HG02938 (cell line): ENCODE results near the gene APOO.

ENCODE experiments used
- ATAC-seq: cut with Tn5 transposase; IDR thresholded peaks from one replicate; pipeline ENCODE4 v1.9.1; 2021; ENCODE audit warnings: mild to moderate bottlenecking, moderate library complexity; ENCODE audit not compliant: unreplicated experiment

APOO gene

GRCh38 chrX:23820235-23820782, 87.4 kb downstream of the APOO start:
- ATAC-seq, result no peak

GRCh38 chrX:23819385-23820234, 88.1 kb downstream of the APOO start:
- no peak for ATAC-seq

DNA sequence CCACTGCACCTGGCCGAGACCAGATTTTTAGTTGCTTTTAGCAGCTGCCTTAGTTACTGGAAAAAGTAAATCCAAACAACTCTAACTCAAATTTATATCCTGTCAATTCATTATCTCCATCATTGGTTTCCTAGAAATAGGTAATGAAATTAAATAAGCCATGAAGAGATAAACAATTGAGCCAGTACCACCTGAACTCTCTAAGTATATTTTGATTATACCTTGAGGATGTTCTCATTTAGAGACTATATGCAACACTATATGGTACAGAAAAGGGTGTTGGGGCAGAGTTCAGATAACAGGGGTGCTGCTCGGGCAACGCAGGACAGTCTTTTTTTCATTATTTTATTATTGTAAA, 89.8 kb downstream of the APOO start:
- no peak for ATAC-seq

DNA sequence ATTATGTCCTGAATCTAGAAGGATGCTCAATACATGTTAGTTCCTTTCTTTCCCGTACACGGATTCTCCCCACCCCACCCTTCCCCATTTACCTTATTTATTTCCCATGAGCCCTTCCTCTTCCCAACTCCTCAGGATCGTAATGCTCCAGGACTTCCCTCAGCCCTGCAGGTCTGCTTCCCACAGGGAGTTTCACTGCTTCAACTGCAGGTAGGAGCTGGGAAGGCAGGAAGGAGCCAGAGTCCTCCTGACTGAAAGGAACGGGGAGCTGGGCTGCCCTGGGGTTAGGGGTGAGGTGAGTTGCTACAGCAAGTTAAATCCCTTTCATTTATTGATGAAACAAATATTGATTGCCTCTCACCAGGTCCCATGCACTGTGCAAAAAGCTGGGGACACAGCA, 91.6 kb downstream of the APOO start:
- ATAC-seq, result no peak

DNA sequence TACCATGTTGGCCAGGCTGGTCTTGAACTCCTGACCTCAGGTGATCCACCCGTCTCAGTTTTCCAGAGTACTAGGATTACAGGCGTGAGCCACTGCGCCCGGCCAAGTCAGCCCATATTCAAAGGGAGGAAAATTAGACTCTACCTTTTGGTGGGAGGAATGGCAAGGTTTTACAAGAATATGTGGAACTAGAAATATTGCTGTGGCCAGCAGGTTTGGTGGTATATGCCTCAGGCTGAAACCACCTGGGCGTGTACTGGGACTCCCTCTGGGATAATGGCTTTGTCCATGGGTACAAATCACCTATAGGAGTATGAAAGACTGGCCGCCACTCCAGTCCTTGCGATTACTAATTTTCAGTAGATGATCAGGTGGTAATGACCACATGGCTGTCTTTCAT, 92.4 kb downstream of the APOO start:
- ATAC-seq, result no peak

DNA sequence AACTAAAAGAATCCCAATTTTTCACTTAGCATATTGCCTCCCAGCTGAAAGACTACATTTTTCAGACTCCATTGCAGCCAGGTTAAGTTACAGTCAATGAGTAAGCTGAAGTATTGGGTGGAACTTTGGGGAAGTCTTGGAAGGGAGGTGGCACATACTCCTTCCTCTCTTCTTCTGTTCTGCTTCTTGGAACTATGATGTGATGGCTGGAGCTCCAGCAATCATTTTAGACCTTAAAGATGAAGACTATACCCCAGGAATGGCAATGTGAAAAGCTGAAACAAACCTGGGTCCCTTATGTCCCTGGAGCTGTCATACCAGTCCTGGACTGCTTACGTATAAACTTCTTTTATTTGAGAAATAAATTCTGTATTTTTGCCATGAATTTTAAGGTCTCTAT, 93.9 kb downstream of the APOO start:
- ATAC-seq, result no peak

DNA sequence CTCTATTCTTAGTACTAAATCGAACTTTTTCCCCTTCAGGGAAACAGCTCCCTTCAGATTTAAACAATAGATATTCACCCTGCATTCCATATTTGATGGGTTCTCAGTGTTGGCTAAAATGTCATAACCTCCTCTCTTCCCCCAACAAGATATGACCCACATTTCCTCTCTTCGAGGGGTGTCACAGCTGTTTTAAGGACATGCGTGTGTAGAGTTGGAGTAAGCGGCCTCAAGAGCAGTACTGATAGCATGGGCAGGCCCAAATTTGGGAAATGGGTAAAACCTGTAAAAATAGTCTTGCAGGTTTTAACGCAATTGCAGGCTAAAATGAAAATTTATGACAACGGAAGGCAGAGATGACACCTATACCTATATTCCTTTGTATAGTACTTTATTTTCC, 96.1 kb downstream of the APOO start:
- no peak for ATAC-seq

DNA sequence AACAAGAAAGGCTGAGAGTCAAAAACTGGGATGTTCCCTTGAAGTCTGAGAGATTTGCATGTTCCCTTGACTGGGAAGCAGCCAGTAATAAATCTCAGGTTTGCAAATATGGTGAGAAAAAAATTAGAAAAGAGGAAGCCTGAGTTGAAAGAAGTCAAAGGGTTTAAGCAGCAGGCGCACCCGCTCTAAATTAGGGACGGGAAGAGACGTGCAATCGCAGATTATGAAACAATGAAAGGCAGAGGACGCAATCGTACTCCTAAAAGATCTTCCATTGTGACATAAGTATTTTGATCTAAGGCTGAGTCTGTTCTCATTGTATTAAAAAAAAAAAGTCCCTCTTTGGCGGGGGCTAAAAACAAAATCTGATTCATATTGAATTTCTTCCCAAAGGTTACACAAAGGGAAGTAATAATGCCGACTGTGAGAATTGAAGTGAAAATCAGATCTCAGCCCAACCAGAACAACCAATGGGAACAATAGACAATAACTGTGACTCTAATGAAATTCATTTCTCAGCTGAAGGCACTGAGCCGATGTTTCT, 96.6 kb downstream of the APOO start:
- ATAC-seq, result no peak

DNA sequence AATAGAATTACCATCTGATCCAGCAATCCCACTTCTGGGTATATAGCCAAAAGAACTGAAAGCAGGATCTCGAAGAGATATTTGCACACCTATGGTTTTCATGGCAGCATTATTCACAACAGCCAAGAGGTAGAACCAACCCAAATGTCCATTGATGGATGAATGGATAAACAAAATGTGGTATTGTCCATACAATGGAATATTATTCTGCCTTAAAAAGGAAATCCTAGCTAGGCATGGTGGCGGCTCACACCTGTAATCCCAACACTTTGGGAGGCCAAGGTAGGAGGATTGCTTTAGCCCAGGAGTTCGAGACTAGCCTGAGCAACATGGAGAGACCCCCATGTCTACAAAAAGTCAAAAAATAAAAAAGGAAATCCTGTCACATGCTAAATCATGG, 97.5 kb downstream of the APOO start:
- no peak for ATAC-seq

DNA sequence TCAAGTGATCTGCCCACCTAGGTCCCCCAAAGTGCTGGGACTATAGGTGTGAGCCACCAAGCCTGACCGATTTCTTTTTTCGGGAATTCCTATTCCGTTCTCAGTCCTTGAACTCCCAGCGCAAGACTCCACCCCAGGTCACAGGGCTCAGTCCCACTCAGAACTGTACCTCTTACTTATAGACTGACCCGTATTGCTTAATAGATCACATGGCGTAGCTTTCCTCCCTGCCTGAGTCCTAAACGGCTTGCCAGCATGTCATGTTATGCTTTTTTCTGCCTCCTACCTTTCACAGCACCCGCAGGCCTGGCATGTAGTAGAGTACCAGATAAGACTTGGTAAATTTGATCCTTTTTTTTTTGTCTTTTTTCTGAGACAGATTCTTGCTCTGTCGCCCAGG, 102.3 kb downstream of the APOO start:
- ATAC-seq, result no peak

- ATAC-seq, result no peak
Measured at GRCh38 chrX:23804578-23804977, 103.2 kb downstream of the APOO start.

GRCh38 chrX:23803931-23804381, 103.8 kb downstream of the APOO start:
- no peak for ATAC-seq

DNA sequence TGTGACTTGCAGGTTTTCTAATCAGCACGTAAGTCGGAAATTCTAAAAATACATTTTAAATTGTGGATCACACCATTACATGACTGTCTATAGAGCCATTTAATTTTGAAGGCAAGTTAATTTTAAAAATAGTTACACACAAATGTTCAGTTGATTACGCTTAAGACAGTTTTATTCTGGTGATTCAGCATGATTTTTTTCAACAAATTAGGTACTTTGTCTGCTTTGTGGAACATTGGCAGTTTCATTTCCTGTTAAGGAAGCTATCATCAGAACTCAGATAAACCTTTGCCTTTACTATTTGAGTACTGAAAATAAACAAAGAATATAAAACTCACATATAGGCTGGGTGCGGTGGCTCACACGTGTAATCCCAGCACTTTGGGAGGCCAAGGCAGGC, 105.3 kb downstream of the APOO start:
- no peak for ATAC-seq

- no peak for ATAC-seq
Measured at GRCh38 chrX:23799469-23800065, 108.2 kb downstream of the APOO start.

- ATAC-seq, result no peak
Measured at GRCh38 chrX:23797371-23798128, 110.2 kb downstream of the APOO start.

DNA sequence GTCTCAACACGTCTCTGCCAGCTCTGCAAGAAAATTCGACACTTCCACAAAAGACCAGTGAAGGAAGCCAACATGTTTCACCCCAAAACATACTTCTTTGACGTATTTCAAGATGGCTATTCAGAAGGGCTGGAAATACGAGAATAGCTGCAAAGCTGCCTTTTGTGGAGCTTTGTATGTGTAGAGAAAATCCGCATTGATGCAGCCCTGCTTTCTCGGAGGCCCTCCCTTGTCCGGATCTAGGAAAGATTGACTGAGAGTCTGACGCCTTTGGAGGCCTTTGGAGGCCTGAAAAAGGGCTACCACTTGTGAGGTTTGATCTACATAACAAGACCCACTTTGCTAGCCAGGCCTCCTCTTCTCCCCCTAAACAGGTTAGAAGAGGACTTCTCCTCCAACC, 112.5 kb downstream of the APOO start:
- ATAC-seq, result no peak

GRCh38 chrX:23792861-23793553, 114.7 kb downstream of the APOO start:
- ATAC-seq, result no peak

DNA sequence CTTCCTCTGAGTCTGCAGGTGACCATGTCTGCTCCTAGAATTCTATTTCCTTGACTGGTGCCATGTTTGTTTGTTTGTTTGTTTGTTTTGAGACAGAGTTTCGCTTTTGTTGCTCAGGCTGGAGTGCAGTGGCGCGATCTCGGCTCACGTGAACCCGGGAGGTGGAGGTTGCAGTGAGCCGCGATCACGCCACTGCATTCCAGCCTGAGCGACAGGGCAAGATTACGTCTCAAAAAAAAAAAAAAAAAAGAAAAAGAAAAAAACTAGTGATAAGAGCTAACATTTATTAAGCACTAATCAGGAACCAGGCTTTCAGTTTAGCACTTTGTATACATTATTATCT, 117.6 kb downstream of the APOO start:
- no peak for ATAC-seq

DNA sequence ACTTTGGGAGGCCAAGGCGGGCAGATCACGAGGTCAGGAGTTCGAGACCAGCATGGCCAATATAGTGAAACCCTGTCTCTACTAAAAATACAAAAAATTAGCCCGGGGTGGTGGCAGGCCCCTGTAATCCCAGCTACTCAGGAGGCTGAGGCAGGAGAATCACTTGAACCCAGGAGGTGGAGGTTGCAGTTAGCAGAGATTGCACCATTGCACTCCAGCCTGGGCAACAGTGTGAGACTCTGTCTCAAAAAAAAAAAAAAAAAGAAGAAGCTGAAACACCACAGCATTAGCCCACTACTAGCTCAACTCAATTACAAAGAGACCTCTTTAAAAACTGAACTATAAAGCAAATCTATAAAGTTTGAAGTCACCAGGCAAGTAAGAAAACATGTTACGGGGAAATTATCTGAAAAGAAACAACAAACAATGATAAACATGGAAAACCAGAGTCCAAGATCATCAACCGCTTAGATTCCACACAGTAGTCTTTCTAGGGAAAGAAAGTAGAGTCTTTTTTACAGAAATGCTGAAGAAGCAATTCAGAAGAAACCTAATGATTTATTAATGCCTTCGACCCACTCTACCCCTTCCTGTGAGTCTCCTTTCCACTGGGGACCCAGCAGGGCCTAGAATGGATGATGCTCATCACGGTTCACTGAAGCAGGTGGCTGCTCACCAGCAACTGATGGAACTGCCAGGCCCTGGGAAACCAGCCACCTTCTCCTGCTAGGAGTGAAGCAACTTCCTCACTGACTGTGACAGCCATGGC, 118.2 kb downstream of the APOO start:
- no peak for ATAC-seq

GRCh38 chrX:23788946-23789345, 118.8 kb downstream of the APOO start:
- no peak for ATAC-seq
